ENCODE measurements around the gene SPEF2.

The SPEF2 gene

DNA sequence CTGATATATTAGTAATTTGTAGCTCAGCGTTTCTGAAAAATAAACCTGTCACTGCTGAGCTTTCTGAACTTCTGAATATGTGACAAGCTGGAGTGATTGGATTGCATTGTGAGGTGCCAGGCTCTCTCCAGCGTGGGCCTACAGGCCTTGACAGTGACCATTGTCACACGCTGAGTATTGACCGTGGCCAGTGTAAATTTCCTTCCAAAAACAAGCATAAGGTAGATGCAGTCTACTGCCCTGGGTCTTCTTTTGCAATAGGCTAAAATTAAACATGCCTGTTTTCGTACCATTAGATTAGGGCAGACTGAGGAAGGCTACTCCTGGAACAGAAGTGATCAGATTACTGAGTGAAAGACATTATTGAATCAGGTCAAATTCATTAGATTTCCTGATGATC, 60.2 kb downstream of the SPEF2 start:
- DNase-seq (ENCODE audit: low read depth) = no peak
- TF ChIP-seq MYC (IDR thresholded peaks at IDR 0.05; ENCODE audit: low read depth, low read length) (no peak), POLR2A (IDR thresholded peaks at IDR 0.05; ENCODE audit: extremely low read depth, insufficient read length) (no peak)
- TF ChIP-seq, protein P1, sequence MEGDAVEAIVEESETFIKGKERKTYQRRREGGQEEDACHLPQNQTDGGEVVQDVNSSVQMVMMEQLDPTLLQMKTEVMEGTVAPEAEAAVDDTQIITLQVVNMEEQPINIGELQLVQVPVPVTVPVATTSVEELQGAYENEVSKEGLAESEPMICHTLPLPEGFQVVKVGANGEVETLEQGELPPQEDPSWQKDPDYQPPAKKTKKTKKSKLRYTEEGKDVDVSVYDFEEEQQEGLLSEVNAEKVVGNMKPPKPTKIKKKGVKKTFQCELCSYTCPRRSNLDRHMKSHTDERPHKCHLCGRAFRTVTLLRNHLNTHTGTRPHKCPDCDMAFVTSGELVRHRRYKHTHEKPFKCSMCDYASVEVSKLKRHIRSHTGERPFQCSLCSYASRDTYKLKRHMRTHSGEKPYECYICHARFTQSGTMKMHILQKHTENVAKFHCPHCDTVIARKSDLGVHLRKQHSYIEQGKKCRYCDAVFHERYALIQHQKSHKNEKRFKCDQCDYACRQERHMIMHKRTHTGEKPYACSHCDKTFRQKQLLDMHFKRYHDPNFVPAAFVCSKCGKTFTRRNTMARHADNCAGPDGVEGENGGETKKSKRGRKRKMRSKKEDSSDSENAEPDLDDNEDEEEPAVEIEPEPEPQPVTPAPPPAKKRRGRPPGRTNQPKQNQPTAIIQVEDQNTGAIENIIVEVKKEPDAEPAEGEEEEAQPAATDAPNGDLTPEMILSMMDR (IDR thresholded peaks at IDR 0.05; ENCODE audit: low read depth, low read length) = no peak
- TF ChIP-seq, protein P2, sequence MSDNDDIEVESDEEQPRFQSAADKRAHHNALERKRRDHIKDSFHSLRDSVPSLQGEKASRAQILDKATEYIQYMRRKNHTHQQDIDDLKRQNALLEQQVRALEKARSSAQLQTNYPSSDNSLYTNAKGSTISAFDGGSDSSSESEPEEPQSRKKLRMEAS (IDR thresholded peaks at IDR 0.05; ENCODE audit: low read depth, low read length) = no peak

DNA sequence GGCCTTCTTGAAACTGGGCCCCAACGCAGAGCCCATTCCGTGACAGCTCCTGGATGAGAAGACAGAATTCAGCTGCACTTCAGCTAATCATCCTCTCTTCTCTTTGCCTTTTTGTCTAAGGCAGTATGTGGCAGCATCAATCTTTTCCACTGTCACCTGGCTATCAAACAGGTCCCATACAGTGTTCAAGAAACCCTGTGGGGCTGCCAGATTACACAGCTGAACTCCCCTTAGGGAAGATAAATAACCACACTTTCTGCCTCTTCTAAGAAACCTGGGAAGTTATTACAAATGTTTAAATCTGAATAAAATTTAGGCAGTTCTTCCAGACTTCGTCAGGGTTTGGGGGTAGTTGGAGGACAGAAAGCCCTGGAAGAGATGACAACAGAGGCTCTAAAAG, 61.0 kb downstream of the SPEF2 start:
- H3K4me3 ChIP-seq (ENCODE audit: low read depth, low read length) = no peak overlapping the region
- TF ChIP-seq, protein P2 (IDR thresholded peaks at IDR 0.05; ENCODE audit: low read depth, low read length) = no peak
- DNase-seq (ENCODE audit: low read depth) = no peak

More for the DNA sequence above, 60.2 kb downstream of the SPEF2 start:
- no peak overlapping the region for H3K4me3 ChIP-seq (ENCODE audit: low read depth, low read length)

DNA sequence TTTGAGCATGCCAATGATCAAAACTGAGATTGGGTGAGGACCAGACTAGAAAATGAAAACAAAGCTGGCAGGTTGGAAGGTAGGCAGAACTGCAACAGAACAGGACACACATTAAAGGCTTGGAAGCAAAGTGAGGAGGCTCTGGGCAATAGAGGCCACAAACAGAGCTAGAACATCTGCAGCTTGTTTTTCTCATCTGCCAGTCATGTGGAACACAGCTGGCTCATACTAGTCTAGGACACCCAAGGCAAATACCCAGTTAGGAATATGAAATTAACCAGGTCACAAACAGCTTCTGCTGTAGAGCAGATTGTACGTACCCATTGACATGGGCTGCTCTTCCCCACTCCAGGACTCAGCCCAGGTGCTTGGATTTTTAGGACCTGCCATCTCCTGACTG, 61.7 kb downstream of the SPEF2 start:
- H3K4me3 ChIP-seq (ENCODE audit: low read depth, low read length) = no peak overlapping the region
- TF ChIP-seq MYC (IDR thresholded peaks at IDR 0.05; ENCODE audit: low read depth, low read length) (no peak), POLR2A (IDR thresholded peaks at IDR 0.05; ENCODE audit: extremely low read depth, insufficient read length) (no peak)
- TF ChIP-seq, protein P2 (IDR thresholded peaks at IDR 0.05; ENCODE audit: low read depth, low read length) = no peak
- TF ChIP-seq, protein P1 (IDR thresholded peaks at IDR 0.05; ENCODE audit: low read depth, low read length) = no peak
- DNase-seq (ENCODE audit: low read depth) = no peak

DNA sequence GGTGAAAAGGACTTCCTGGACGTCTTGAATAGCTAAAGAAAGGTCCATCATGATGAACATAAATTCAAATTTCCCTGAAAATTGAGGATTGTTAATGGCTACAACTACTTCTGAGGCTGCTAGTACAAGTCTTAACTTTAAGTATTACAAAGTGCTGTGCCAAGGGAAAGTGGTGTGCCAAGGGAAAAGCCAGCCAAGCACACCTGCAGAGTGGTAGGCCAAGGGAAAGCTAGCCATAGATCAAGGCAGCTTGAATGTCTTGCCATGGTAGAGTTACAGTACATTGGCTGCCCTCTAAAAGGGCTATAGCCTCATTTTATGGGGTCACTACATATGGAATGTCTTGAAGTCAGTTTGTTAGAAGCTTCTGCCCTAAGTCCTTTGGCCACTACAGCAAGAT, 64.2 kb downstream of the SPEF2 start:
- DNase-seq (ENCODE audit: low read depth) = no peak
- TF ChIP-seq POLR2A (IDR thresholded peaks at IDR 0.05; ENCODE audit: extremely low read depth, insufficient read length) = no peak
- TF ChIP-seq, protein P1 (IDR thresholded peaks at IDR 0.05; ENCODE audit: low read depth, low read length) = no peak
- TF ChIP-seq, protein P2 (IDR thresholded peaks at IDR 0.05; ENCODE audit: low read depth, low read length) = no peak
- TF ChIP-seq MYC (IDR thresholded peaks at IDR 0.05; ENCODE audit: low read depth, low read length) = no peak
- no peak overlapping the region for H3K4me3 ChIP-seq (ENCODE audit: low read depth, low read length)

DNA sequence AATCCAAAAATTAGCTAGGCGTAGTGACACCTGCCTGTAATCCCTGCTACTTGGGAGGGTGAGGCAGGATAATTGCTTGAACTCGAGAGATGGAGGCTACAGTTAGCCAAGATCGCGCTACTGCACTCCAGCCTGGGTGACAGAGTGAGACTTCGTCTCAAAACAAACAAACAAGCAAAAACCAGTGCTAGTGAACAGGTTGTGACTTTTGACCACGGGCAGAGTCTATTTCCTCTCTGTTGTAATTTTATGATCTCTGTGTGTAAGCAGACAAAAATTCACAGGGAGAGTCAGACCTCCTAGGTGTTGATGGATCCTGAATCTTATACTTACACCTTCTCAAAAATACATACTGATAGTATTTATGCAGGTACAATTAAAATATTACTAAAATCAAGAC, 65.8 kb downstream of the SPEF2 start:
- TF ChIP-seq POLR2A (IDR thresholded peaks at IDR 0.05; ENCODE audit: extremely low read depth, insufficient read length) (no peak), MYC (IDR thresholded peaks at IDR 0.05; ENCODE audit: low read depth, low read length) (no peak)
- TF ChIP-seq, protein P1 (IDR thresholded peaks at IDR 0.05; ENCODE audit: low read depth, low read length) = no peak
- TF ChIP-seq, protein P2 (IDR thresholded peaks at IDR 0.05; ENCODE audit: low read depth, low read length) = no peak
- no peak for DNase-seq (ENCODE audit: low read depth)
- H3K4me3 ChIP-seq (ENCODE audit: low read depth, low read length) = no peak overlapping the region

DNA sequence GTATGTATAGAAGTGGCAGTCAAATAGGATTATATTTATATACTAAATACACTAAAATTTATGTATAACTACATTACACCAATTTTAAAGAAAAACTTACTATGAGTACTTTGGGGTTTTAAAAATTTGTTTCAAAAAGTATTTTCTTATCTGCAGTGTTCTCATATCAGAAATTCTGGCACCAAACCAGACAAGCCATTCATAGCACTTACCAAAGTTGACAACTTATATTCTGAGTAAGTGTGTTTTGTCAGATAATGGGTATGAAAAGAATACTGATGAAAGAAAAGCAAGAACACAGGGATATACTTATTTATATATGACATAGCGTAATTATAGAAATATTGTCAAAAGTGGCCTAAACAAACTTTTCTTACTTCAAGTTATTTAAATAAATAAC, 67.5 kb downstream of the SPEF2 start:
- no peak for DNase-seq (ENCODE audit: low read depth)
- TF ChIP-seq, protein P2 (IDR thresholded peaks at IDR 0.05; ENCODE audit: low read depth, low read length) = no peak
- TF ChIP-seq POLR2A (IDR thresholded peaks at IDR 0.05; ENCODE audit: extremely low read depth, insufficient read length) (no peak), MYC (IDR thresholded peaks at IDR 0.05; ENCODE audit: low read depth, low read length) (no peak)
- TF ChIP-seq, protein P1 (IDR thresholded peaks at IDR 0.05; ENCODE audit: low read depth, low read length) = no peak
- no peak overlapping the region for H3K4me3 ChIP-seq (ENCODE audit: low read depth, low read length)

Data from NB4 (cell line).